Erythroblast (primary cell): ENCODE results near the gene GPR83.
"Not testable (repeated sequence)": the region's sequence is repeated elsewhere in the genome, so short reads cannot be mapped to it uniquely, and the experiment has no call there.

Experiments used
- DNase-seq, 2 experiments: peaks; one replicate each; lab custom pipeline; 2025; lab: John Stamatoyannopoulos, UW
- GATA1 ChIP-seq: IDR thresholded peaks from 2 replicates; pipeline ENCODE4 v1.6.1; 2011; ENCODE audit warnings: low read depth, mild to moderate bottlenecking, control low read depth, low read length, moderate library complexity
- POLR2A ChIP-seq: IDR thresholded peaks from 2 replicates; pipeline ENCODE4 v1.6.1; 2011; ENCODE audit warnings: mild to moderate bottlenecking, low read length

The GPR83 gene

GRCh38 chr11:94401773-94402265 is 600 bp upstream of the GPR83 start:
- DNase-seq: no peak
- TF ChIP-seq GATA1: no peak
- TF ChIP-seq POLR2A: no peak

DNA sequence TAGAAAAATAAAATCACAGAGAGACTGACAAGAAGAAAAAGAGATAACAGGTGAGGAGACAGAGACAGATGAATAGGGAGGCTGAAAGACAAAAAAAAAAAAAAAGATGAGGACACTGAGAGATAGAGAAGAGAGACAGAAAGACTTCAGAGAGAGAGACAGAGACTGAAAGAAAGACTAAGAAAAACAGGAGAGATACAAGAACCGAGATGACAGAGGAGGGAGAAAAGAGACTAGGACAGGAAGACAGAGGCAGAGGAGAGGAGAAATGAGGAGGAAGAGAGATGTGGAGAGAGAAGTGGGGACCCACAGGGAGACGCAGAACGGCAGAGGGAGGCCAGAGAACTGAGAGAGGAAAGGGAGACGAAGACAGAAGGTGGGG is 771 bp downstream of the GPR83 start:
- no peak for DNase-seq
- TF ChIP-seq POLR2A: no peak
- TF ChIP-seq GATA1: no peak

DNA sequence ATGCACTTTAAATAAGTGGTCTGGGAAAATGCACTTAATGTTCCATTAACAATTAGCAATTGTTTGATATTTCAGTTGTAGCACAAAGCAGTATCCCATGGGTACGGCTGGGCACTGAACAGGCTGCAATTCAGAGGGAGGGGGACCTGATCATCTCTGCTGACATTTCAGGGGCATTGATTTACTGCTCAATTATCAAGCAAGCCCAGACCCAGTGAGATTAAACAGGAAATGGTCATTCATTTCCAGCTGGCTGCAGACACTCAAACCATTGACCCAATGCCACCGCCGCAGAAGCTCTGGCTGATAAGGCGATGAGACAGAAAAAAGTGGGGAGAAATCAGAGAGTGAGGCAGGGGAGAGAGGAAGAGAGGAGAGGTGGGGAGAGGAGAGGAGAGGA is 1.2 kb downstream of the GPR83 start:
- no peak for DNase-seq
- no peak for TF ChIP-seq POLR2A
- TF ChIP-seq GATA1: no peak

GRCh38 chr11:94398101-94398500 is 3.1 kb downstream of the GPR83 start:
- TF ChIP-seq POLR2A (no peak), GATA1 (no peak)
- DNase-seq: no peak

- no peak for TF ChIP-seq POLR2A
- TF ChIP-seq GATA1: no peak
- DNase-seq: no peak
Measured at GRCh38 chr11:94396282-94396681, 4.9 kb downstream of the GPR83 start.

DNA sequence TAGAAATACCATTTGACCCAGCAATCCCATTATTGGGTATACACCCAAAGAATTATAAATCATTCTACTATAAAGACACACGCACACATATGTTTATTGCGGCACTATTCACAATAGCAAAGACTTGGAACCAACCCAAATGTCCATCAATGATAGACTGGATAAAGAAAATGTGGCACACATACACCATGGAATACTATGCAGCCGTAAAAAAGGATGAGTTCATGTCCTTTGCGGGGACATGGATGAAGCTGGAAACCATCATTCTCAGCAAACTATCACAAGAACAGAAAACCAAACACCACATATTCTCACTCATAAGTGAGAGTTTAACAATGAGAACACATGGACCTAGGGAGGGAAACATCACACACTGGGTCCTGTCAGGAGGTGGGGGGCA is 9.3 kb downstream of the GPR83 start:
- not testable (repeated sequence) for DNase-seq

DNA sequence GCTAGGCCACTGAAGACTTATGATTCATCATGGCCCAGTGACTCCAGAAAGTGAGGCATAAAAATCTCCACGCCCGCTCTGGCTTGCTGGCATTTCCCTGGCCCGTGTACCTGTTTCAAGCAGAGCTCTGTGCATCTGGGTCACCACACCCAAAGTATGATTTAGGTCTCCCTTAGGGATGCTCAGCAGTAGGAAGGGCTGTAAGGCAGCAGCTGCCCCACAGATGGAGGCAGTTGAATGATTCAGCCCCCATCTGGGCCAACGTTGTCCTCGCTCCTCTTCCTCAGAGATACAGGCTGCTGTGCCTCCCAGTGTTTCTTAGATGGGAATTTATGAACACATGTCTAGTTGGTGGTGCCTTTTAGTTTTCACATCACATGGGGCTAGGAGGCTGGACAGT is 21.6 kb downstream of the GPR83 start:
- DNase-seq: no peak
- TF ChIP-seq GATA1: no peak
- no peak for TF ChIP-seq POLR2A

DNA sequence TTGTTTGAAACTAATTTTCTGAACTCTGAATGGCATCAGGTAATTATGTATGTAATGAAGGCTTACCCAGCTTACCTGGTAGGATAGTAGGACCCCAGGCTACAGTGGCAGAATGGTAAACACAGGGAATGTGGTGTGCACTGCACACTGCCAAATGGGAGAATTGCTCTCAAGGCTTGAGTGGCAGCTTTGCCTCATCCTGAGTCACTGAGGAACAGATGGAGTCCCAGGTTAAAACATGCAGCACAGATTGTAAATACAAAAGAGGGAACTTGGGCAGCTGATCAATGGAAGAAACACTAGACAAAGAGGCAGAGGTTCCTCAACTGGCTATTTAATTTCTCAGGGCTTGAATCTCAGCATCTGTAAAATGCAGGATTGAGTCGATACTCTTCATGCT is 24.4 kb downstream of the GPR83 start:
- DNase-seq: no peak
- TF ChIP-seq GATA1: no peak
- no peak for TF ChIP-seq POLR2A

DNA sequence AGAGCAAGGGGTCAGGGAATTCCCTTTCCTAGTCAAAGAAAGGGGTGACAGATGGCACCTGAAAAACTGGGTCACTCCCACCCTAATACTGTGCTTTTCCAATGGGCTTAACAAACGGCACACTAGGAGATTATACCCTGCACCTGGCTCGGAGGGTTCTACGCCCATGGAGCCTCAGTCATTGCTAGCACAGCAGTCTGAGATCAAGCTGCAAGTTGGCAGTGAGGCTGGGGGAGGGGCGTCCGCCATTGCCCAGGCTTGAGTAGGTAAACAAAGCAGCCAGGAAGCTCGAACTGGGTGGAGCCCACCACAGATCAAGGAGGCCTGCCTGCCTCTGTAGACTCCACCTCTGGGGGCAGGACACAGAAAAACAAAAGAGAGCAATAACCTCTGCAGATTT is 30.6 kb downstream of the GPR83 start:
- DNase-seq: not testable (repeated sequence)

DNA sequence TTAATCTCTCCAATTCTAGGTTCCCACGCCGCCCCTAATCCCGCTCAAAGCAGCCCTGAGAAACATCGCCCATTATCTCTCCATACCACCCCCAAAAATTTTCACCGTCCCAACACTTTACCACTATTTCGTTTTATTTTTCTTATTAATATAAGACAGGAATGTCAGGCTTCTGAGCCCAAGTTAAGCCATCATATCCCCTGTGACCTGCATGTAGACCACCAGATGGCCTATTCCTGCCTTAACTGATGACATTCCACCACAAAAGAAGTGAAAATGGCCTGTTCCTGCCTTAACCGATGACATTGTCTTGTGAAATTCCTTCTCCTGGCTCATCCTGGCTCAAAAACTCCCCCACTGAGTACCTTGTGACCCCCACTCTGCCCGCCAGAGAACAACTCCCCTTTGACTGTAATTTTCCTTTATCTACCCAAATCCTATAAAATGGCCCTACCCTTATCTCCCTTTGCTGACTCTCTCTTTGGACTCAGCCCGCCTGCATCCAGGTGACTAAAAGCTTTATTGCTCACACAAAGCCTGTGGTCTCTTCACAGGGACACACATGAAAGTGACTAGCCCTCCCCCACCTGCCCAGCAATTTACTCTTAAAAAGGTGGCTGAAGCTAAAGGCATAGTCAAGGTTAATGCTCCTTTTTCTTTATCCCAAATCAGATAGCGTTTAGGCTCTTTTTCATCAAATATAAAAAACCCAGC is 50.2 kb downstream of the GPR83 start:
- DNase-seq: not testable (repeated sequence)

GRCh38 chr11:94346311-94346710 is 54.9 kb downstream of the GPR83 start:
- not testable (repeated sequence) for DNase-seq

- no peak for DNase-seq
- TF ChIP-seq GATA1: no peak
- no peak for TF ChIP-seq POLR2A
Measured at GRCh38 chr11:94343495-94343894, 57.7 kb downstream of the GPR83 start.

GRCh38 chr11:94342250-94342649 is 59.0 kb downstream of the GPR83 start:
- TF ChIP-seq GATA1: no peak
- TF ChIP-seq POLR2A: no peak
- DNase-seq: no peak

- DNase-seq: no peak
- TF ChIP-seq GATA1 (no peak), POLR2A (no peak)
Measured at GRCh38 chr11:94338651-94339050, 62.6 kb downstream of the GPR83 start.

- DNase-seq: no peak
- TF ChIP-seq POLR2A: no peak
- no peak for TF ChIP-seq GATA1
Measured at GRCh38 chr11:94336033-94336432, 65.2 kb downstream of the GPR83 start.

GRCh38 chr11:94332814-94333213 is 68.4 kb downstream of the GPR83 start:
- DNase-seq: no peak
- TF ChIP-seq POLR2A (no peak), GATA1 (no peak)

- DNase-seq: no peak
Measured at GRCh38 chr11:94330789-94331188, 70.4 kb downstream of the GPR83 start.

More at GRCh38 chr11:94330789-94331188, 70.4 kb downstream of the GPR83 start:
- TF ChIP-seq POLR2A (no peak), GATA1 (no peak)
